GM19193 (cell line): ENCODE measurements around the gene PEPD.

Experiments used
- POLR2A ChIP-seq: IDR thresholded peaks from 4 replicates; pipeline ENCODE4 v1.6.1; 2011; ENCODE audit not compliant: insufficient read depth, insufficient read length; ENCODE audit errors: extremely low read depth

The PEPD gene

DNA sequence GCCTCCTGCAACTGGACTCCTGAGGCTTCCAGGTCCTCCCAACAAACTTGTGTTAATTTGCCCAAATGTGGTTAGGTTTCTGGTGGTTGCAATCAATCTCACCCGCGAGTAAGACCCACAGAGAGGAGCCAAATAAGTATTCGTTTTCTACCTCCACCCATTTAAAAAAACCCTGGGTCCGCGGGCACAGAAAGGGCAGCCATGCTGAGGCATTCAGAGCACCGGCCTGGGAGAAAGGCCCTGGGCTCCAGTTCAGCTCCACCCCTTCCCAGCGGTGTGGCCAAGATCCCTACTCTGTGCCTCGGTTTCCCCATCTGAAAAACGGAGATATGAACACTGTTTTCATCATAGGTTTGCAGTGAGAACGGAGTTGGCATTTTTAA, 56.9 kb downstream of the PEPD start:
- TF ChIP-seq POLR2A, result no peak

DNA sequence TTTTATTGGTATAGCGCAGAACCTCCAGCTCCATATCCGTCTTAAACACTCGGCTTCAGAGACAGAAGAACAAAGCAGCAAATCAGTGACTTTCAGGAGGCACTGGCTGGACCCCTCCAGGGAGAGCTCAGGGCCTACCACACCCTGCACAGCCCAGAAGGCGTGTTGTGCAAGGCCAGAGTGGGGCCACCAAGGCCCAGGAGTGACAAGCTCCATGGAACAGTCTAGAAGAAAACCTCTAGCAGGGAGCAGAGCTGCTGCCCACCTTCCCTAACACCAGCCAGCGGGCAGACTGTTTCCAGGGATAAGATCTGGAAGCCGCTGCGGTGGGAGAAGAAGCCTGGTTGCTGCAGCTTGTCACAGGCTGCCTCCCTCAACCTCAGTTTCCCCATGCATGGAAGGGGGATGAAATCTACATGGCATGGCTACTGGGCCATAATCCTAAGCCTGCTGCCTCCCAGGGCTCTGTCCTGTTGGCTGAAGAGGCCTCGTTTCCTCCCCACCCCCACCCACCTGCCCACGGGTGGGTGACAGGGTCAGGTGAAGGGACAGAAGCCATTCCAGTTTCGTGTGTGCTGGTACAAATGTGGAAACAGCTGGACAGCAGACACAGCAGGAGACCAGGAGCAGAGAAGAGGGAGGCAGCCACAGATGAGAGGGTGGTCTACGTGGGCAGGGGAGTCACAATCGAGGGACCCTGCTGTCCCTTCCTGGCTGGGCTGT, 57.4 kb downstream of the PEPD start:
- TF ChIP-seq POLR2A, result no peak

DNA sequence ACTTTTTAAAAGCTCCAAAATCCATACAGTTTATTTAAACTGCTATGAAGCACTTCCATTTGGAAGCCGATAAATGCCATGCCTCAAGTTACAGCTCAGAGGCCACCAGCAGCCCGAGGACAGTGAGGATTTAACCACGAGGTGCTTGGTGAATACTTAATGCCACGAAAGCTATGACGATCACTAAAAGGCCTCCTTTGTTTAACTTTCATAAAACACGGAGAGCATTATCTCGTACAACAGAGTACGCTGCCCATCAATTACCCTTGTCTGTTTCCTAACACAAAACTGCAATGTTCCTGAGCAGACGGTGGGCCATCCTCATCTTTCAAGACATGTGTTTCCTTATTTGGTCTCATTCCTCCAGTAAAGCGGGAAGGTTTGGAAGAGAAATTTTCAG, 58.4 kb downstream of the PEPD start:
- TF ChIP-seq POLR2A, result no peak

- no peak for TF ChIP-seq POLR2A
Observed at GRCh38 chr19:33462112-33462791, 59.3 kb downstream of the PEPD start.

GRCh38 chr19:33461256-33462111, 60.1 kb downstream of the PEPD start:
- TF ChIP-seq POLR2A, result no peak

- TF ChIP-seq POLR2A, result no peak
Observed at GRCh38 chr19:33460221-33460908, 61.2 kb downstream of the PEPD start.

- no peak for TF ChIP-seq POLR2A
Observed at GRCh38 chr19:33459222-33460090, 62.1 kb downstream of the PEPD start.

DNA sequence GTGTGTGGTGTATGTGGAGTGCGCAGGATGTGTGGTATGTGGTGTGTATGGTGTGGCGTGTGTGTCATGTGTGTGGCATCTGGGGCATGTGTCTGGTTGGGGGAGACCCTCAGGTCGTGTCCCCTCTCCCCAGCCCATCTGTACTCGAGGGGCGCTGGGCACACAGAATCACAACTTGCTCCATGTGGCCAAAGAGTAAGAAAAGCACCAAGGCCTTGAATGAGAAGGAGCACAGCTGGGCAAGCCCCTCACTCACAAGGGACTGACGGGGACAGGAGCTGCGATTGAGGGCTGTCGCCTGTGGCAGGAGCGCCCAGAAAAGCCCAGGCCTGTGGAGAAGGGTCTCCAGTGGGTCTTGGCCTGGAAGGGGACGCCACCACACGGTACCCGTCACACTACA, 62.8 kb downstream of the PEPD start:
- TF ChIP-seq POLR2A, result no peak

DNA sequence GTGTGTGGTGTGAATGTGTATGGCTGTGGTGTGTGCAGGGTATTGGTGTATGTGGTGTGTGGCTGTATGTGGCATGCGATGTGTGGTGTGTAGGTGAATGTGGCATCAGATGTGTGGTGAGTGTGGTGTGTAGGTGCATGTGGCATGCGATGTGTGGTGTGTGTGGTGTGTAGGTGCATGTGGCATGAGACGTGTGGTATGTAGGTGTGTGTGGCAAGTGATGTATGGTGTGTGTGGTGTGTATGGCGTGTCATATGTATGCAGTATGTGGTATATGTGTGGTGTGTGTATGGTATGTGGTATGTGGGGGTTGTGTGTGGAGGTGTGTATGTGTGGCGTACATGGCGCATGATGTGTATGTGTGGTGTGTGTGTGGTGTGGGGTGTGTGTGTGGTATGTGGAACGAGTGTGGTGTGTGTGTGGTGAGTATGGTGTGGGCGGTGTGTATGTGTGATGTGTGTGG, 63.4 kb downstream of the PEPD start:
- TF ChIP-seq POLR2A, result no peak

DNA sequence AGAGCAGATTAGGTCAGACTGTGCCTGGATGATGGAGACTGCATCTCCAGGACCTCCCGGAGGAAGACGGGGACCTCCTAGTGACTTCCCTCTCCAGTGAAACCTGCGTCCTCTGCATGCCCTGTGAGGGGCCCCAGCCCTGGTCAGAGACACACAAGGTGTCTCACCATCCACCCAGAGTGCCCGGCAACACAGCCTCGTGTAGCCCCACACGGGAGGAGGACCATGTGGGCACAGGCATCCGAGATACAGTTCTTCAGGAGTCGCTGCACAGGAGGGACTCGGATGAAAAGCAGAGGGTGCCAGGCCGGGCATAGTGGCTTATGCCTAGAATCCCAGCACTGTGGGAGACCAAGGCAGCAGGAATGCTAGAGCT, 64.8 kb downstream of the PEPD start:
- TF ChIP-seq POLR2A, result no peak

DNA sequence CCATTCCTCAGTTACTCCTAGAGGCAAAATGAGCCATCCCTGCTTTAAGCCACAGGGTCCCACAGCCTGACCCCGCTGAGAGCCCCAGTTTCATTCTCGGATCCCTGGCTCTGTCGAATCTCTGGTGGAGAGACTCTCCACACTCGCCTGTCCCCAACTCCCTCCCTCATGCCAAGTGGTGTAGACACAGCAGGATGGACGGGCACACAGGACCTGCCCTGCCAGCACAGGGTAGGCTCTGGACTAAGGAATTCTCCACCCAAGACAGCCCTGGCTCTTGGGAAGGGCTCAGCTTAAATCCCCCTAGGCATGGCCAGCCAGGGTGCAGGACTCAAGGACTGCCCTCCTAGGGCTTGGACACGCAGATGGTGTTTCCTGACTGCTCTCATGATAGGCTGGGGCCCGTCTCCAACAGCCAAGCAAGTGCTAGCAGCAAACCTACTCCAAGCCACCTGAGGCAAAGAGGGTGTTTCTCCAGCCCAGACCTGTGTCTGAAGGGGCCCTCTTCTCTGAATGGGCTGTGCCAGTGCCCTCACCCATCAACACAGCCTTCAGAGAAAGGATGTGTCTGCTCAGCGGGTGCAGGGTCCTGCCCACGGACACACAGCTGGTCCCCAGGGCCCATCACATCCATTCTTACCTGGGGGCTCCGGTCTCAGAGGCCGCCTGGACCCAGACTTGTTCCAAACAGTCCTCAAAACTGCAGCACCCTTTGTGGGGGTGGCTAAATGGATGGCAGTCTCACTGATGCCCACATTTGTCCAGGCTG, 65.3 kb downstream of the PEPD start:
- no peak for TF ChIP-seq POLR2A

DNA sequence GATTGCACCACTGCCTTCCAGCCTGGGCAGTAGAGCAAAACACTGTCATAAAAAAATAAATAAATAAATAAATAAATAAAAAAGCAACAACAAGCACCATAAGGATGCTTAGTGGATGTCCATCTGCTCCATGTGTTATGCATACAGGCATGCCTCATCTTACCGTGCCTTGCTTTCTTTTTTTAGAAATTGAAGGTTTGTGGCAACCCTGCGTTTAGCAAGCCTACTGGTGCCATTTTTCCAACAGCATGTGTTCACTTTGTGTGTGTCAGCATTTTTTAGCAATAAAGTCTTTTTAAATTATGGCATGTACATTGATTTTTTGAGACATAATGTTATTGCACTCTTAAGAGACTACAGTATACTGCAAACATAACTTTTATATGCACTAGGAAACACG, 68.3 kb downstream of the PEPD start:
- no peak for TF ChIP-seq POLR2A

GRCh38 chr19:33450689-33451088, 70.9 kb downstream of the PEPD start:
- no peak for TF ChIP-seq POLR2A

DNA sequence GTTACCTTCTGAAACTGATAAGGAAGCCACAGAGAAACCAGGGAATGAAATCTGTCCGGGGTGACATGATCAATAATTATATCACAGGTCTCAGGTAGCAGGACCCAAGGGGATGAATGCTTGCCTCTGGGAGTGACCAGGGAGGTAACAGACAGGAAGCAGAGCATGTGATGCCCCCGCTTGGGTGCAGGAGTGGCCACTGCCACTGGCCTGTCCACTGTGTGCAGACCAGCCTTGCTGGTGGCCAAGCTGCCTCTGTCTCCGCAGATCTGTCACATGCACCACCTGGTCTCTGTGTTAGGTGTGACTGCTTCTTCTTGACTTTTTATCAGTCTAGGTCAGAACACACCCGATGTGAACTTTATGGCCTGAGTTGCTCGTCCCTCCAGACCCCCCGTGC, 71.8 kb downstream of the PEPD start:
- no peak for TF ChIP-seq POLR2A

DNA sequence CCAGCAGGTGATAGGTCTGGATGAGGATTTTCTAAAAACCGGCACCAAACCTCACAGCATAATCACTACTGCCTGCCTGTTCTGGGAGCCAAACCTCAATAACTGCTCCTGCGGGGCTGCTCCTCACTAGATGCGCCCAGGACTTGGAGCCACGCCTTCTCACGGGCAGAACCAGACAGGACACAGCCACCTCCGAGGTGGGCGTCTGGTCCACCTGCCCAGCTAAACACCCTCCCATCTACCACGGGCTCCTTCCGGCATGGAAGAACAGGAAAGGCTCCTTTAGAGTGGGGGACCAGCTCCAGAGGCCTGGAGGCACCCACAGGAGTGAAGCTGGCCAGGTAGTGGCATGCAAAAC, 73.5 kb downstream of the PEPD start:
- no peak for TF ChIP-seq POLR2A
